ENCODE data around the gene ZNF438. TPM values are rescaled to one million over a fixed set of nuclear protein-coding genes. Genes with fewer than 3 reads are reported as not detected.

The ZNF438 gene
- total RNA-seq, 1 donor from 2014 or later = 1.3 TPM

DNA sequence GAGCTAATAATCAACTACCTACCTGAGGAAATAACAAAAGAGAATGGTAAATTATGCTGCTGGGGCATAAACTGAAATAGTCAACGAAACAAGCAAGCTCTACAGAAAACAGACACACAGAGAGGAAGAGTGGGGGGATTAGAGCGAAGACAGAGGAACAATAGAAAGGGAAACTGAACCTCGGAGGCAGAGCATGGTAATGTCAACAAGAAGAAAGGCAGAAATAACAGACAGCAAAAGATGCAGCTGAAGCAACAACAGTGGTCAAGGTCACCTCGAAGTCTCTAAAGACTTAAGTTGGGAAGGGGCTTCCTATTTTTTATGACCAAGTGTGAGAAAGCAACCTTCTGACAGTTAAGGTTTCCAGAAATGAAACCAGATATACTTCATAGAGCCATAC, 177.0 kb downstream of the ZNF438 start:
- TF ChIP-seq CTCF (IDR thresholded peaks at IDR 0.05) (no peak), EZH2phosphoT487 (IDR thresholded peaks at IDR 0.05) (no peak), EZH2 (IDR thresholded peaks at IDR 0.05) (no peak)
- H3K36me3 ChIP-seq = no peaks in the 10 kb centered on the region
- peaks cover 8% of the 10 kb centered on the region for H3K4me1 ChIP-seq
- Mint-ChIP-seq H3K27ac (no peak overlapping the region), H3K36me3 (peaks cover 2% of the 10 kb centered on the region), H3K9me3 (no peaks in the 10 kb centered on the region), H3K27me3 (ENCODE audit: insufficient read depth, low read depth) (no peaks in the 10 kb centered on the region), H3K4me1 (peaks cover 8% of the 10 kb centered on the region), H3K4me3 (no peak overlapping the region)
- no peak overlapping the region for H2AFZ ChIP-seq (replicated peaks)
- no peak overlapping the region for H3K4me3 ChIP-seq
- H3F3A ChIP-seq (ENCODE audit: low read depth) = no peaks in the 10 kb centered on the region
- H3K9me3 ChIP-seq (ENCODE audit: low read depth) = no peaks in the 10 kb centered on the region
- DNase-seq (ENCODE audit: low spot score) = no peak
- H3K27me3 ChIP-seq = no peaks in the 10 kb centered on the region
- peak overlapping the region; percentile 46 for H3K4me2 ChIP-seq
- H4K20me1 ChIP-seq (ENCODE audit: low read depth) = no peaks in the 10 kb centered on the region
- H3K27ac ChIP-seq = no peak overlapping the region
- H3K79me2 ChIP-seq (ENCODE audit: low read depth) = no peaks in the 10 kb centered on the region
- H3K9ac ChIP-seq = no peak overlapping the region

- Histone ChIP-seq H3K9me3 (ENCODE audit: low read depth) (no peaks in the 10 kb centered on the region), H3K9ac (no peak overlapping the region), H3K27ac (no peak overlapping the region), H3K27me3 (no peaks in the 10 kb centered on the region), H4K20me1 (ENCODE audit: low read depth) (no peaks in the 10 kb centered on the region), H3K36me3 (no peaks in the 10 kb centered on the region), H3K4me2 (no peak overlapping the region), H3K79me2 (ENCODE audit: low read depth) (no peaks in the 10 kb centered on the region), H3F3A (ENCODE audit: low read depth) (no peaks in the 10 kb centered on the region), H3K4me1 (peaks cover 8% of the 10 kb centered on the region), H3K4me3 (no peak overlapping the region), H2AFZ (replicated peaks) (no peak overlapping the region)
- peaks cover 4% of the 10 kb centered on the region for H3K36me3 Mint-ChIP-seq
- TF ChIP-seq CTCF (IDR thresholded peaks at IDR 0.05) (no peak), EZH2 (IDR thresholded peaks at IDR 0.05) (no peak)
- H3K4me3 Mint-ChIP-seq = no peak overlapping the region
- no peak overlapping the region for H3K27ac Mint-ChIP-seq
- no peaks in the 10 kb centered on the region for H3K27me3 Mint-ChIP-seq (ENCODE audit: insufficient read depth, low read depth)
- H3K9me3 Mint-ChIP-seq = no peaks in the 10 kb centered on the region
- no peak for DNase-seq (ENCODE audit: low spot score)
- H3K4me1 Mint-ChIP-seq = peaks cover 5% of the 10 kb centered on the region
These were observed 178.6 kb downstream of the ZNF438 start for GRCh38 chr10:30853066-30853465.

- H3K27ac Mint-ChIP-seq = no peak overlapping the region
- Histone ChIP-seq H3K4me2 (no peak overlapping the region), H3K4me1 (peaks cover 12% of the 10 kb centered on the region), H3K27ac (no peak overlapping the region), H3K79me2 (ENCODE audit: low read depth) (no peaks in the 10 kb centered on the region), H3K27me3 (no peaks in the 10 kb centered on the region), H3K9ac (no peak overlapping the region), H3K9me3 (ENCODE audit: low read depth) (no peaks in the 10 kb centered on the region), H2AFZ (replicated peaks) (no peak overlapping the region), H4K20me1 (ENCODE audit: low read depth) (no peaks in the 10 kb centered on the region), H3K4me3 (no peak overlapping the region), H3F3A (ENCODE audit: low read depth) (no peaks in the 10 kb centered on the region), H3K36me3 (no peaks in the 10 kb centered on the region)
- peaks cover 6% of the 10 kb centered on the region for H3K36me3 Mint-ChIP-seq
- H3K27me3 Mint-ChIP-seq (ENCODE audit: insufficient read depth, low read depth) = no peaks in the 10 kb centered on the region
- H3K4me3 Mint-ChIP-seq = no peak overlapping the region
- peaks cover 6% of the 10 kb centered on the region for H3K4me1 Mint-ChIP-seq
- H3K9me3 Mint-ChIP-seq = no peaks in the 10 kb centered on the region
- DNase-seq (ENCODE audit: low spot score) = no peak
- TF ChIP-seq EZH2 (IDR thresholded peaks at IDR 0.05) (no peak), EZH2phosphoT487 (IDR thresholded peaks at IDR 0.05) (no peak), CTCF (IDR thresholded peaks at IDR 0.05) (no peak)
These were observed 180.9 kb downstream of the ZNF438 start for GRCh38 chr10:30850776-30851175.

Measured in neural progenitor cell (in vitro differentiated cells).